Fibroblast of lung (primary cell): Measurements from ENCODE around the gene KRT2.

ENCODE experiments used
- CTCF ChIP-seq, 2 donors: IDR thresholded peaks in 1 of 2; conservative IDR thresholded peaks in 1 of 2; 1 replicate in 1 of 2; 2 replicates in 1 of 2; pipeline ENCODE4 v1.5.1; 2011 to 2012; ENCODE audit warnings: low read length in 2 of 2, control low read depth in 1 of 2, inconsistent platforms in 1 of 2, low read depth in 1 of 2, mild to moderate bottlenecking in 1 of 2
- EZH2 ChIP-seq: IDR thresholded peaks from 2 replicates; pipeline ENCODE4 v1.5.1; 2012; ENCODE audit warnings: low read length, control low read depth, mild to moderate bottlenecking; ENCODE audit errors: missing control alignments

- no peak for TF ChIP-seq CTCF (conservative IDR thresholded peaks at IDR 0.05 in 1 of 2, IDR thresholded peaks at IDR 0.05 in 1 of 2; ENCODE audit: low read depth in 1 of 2, low read length in 2 of 2)
- no peak for TF ChIP-seq EZH2
These were observed 38.5 kb upstream of the KRT2 start for GRCh38 chr12:52690351-52691075.
